Lower leg skin (tissue), 4 donors: ENCODE data around the gene OR52I1. TPM values are rescaled to one million over a fixed set of nuclear protein-coding genes. Genes with fewer than 3 reads are reported as not detected.

ENCODE experiments used
- DNase-seq, 2 donors: peaks; one replicate each; pipeline ENCODE4 v3.0.0-alpha.2; 2019; ENCODE audit warnings: low spot score in 2 of 2
- H3K4me3 ChIP-seq: fragments of 200-600 bp; sonication (generic); 2 replicates; pipeline ENCODE4 v1.5.1; 2017; ENCODE audit warnings: mild to moderate bottlenecking, low read depth; ENCODE audit not compliant: poor library complexity, severe bottlenecking
- POLR2A ChIP-seq, 2 donors: fragments of 450-650 bp; IDR thresholded peaks; one replicate each; pipeline ENCODE4 v1.6.1; 2016 to 2017; ENCODE audit warnings: antibody characterized with exemption in 2 of 2, mild to moderate bottlenecking in 1 of 2, moderate library complexity in 1 of 2
- WGBS, 2 donors: methylation state at CpG; one replicate each; pipeline ENCODE4 v1.1.5; 2018; 5-methylcytosine and 5-hydroxymethylcytosine counted together
- intact Hi-C: fragments of 100-400 bp; cut with DNase I; formaldehyde crosslinking; loops from one replicate; pipeline ENCODE4 v1.15.0; 2023; ENCODE audit warnings: low total_unique reads
- total RNA-seq, 4 donors: library from RNA; depleted of rRNA; stranded (reverse); fragments of >200 nt; gene quantifications; one replicate each; pipeline ENCODE4 v1.1.0, GENCODE V29; 2016
- TF ChIP-seq, protein P1 (sequence below), 3 donors: fragments of 450-650 bp; IDR thresholded peaks; one replicate each; pipeline ENCODE4 v1.5.1; 2016; ENCODE audit warnings: antibody characterized with exemption in 3 of 3, mild to moderate bottlenecking in 3 of 3, moderate library complexity in 2 of 3

OR52I1 gene, protein sequence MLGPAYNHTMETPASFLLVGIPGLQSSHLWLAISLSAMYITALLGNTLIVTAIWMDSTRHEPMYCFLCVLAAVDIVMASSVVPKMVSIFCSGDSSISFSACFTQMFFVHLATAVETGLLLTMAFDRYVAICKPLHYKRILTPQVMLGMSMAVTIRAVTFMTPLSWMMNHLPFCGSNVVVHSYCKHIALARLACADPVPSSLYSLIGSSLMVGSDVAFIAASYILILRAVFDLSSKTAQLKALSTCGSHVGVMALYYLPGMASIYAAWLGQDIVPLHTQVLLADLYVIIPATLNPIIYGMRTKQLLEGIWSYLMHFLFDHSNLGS
- total RNA-seq, result not detected

DNA sequence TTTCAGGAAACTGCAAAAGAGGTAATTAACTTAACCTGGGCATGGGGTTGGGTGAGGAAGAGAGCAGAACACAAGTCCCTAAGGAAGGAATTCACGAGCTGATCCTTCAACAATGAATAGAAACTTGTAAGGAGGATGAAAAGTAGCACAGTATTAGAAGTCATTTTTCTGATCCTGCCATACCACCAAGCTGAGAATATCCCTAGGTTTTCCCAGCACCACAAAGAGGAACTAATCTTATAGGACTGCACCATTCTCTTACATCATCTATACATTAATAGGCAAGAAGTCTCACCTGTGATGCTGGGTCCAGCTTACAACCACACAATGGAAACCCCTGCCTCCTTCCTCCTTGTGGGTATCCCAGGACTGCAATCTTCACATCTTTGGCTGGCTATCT, at the start of gene OR52I1:
Gene OR52I1 (plus strand): TSS at position 301 of the 400 bp plus-strand sequence. CDS start 0 bp downstream, at position 301.
- H3K4me3 ChIP-seq, result no peak within 1 kb of the TSS
- DNase-seq, result no peak
- intact Hi-C loops, result no loop called here
- 83 to 89% methylated on average over 1 of the region's 1 CpG for WGBS, 2 donors
- no peak for TF ChIP-seq POLR2A (IDR thresholded peaks at IDR 0.05)
- TF ChIP-seq, protein P1, sequence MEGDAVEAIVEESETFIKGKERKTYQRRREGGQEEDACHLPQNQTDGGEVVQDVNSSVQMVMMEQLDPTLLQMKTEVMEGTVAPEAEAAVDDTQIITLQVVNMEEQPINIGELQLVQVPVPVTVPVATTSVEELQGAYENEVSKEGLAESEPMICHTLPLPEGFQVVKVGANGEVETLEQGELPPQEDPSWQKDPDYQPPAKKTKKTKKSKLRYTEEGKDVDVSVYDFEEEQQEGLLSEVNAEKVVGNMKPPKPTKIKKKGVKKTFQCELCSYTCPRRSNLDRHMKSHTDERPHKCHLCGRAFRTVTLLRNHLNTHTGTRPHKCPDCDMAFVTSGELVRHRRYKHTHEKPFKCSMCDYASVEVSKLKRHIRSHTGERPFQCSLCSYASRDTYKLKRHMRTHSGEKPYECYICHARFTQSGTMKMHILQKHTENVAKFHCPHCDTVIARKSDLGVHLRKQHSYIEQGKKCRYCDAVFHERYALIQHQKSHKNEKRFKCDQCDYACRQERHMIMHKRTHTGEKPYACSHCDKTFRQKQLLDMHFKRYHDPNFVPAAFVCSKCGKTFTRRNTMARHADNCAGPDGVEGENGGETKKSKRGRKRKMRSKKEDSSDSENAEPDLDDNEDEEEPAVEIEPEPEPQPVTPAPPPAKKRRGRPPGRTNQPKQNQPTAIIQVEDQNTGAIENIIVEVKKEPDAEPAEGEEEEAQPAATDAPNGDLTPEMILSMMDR (IDR thresholded peaks at IDR 0.05), result no peak

DNA sequence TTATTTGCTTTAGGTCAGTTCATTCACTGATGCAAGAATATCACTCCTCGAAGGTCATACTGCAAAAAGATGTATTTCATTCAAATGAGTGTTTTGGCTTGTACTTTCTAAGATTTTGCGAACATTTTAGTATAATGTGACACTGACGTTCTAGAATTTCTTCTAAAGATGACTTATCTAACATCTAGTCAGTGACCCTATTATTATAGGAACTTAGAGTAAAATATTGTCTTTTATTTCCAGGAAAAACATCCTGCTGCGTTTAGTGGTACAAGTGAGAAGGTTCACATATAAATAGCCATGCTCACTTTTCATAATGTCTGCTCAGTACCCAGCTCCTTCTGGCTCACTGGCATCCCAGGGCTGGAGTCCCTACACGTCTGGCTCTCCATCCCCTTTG, 48.9 kb upstream of the OR52I1 start, which contains the start of gene OR52M1:
Gene OR52M1 (plus strand): TSS at position 301 of the 400 bp plus-strand sequence. CDS start 0 bp downstream, at position 301.
- no peak for DNase-seq
- H3K4me3 ChIP-seq, result no peak within 1 kb of the TSS
- TF ChIP-seq, protein P1 (IDR thresholded peaks at IDR 0.05), result no peak
- no peak for TF ChIP-seq POLR2A (IDR thresholded peaks at IDR 0.05)
- 79 to 85% methylated on average over 5 of the region's 5 CpGs for WGBS, 2 donors
- intact Hi-C loops, result no loop called here

DNA sequence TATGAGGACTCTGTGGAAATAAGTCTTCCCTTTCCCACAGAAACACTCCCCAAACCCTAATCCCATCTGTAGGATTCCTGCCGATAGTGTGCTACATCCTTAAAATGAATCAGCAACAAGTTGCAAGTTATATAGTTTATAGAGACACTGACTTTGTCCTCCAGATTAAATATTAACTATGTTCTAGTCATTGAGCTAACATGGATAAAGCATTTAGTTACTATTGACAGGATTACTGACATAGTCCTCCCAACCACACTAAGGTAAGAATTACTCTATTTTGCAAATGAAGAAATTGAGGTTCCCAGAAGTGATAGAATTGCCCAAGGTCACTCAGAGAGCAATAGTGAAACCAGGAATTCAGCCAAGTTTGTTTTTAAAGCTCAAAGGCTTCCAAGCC, 47.0 kb upstream of the OR52I1 start:
- 87 to 96% methylated on average over 1 of the region's 1 CpG for WGBS, 2 donors
- no peak for TF ChIP-seq POLR2A (IDR thresholded peaks at IDR 0.05)
- TF ChIP-seq, protein P1 (IDR thresholded peaks at IDR 0.05), result no peak
- no peak overlapping the region for H3K4me3 ChIP-seq
- intact Hi-C loops, result no loop called here
- no peak for DNase-seq

DNA sequence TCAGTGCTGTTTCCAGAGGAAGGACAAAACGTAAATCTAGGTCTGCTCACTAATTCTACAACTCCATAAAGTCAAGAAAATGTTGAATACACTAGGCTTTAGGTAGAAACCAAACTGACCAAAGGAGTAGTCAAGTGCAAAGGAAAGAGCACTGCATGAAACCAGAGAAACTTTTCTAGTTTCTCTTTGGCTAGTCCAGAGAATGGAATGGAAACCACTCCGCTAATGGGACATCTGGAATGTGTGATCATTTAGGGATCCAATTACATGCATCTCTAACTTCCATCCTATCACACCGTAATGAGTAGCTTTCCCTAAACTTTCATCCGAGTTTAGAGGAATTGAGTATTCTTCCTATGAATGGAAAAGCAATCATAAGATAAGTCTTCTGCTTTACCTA, 46.4 kb upstream of the OR52I1 start:
- DNase-seq, result no peak
- H3K4me3 ChIP-seq, result no peak overlapping the region
- WGBS, 2 donors, result 68% methylated on average over 4 of the region's 4 CpGs
- intact Hi-C loops, result no loop called here
- TF ChIP-seq POLR2A (IDR thresholded peaks at IDR 0.05), result no peak
- TF ChIP-seq, protein P1 (IDR thresholded peaks at IDR 0.05), result no peak

DNA sequence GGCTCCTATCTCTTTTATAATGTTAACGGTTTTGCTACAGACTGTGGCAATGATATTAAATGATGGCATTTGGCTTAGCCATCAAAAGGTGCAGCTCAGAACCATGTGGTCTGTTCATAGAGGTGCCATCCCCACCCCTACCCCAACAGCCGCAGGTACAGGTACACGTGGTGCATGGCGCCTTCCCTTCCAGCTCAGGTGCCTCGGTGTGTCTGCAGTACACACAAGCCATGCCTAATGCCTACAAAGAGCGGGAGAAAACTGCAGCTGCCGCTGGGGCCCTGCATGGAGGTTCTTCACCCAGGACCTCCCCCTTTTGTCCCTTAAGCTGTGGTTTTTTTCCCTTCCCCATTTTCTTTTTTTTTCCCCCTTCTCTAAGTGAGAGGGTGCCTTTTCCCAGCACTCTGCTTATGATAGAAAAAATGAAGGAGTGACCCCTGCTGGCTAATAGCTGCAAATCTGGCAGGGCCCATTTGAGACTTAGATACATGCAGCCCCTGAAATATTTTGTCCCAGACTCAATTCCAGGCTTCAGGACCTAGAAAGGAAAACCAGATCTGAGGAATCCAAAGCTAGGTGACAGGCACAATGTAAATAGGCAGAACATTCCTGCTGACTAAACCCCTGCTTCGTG, 42.4 kb upstream of the OR52I1 start:
- H3K4me3 ChIP-seq, result no peak overlapping the region
- 79% methylated on average over 8 of the region's 8 CpGs for WGBS, 2 donors
- TF ChIP-seq, protein P1 (IDR thresholded peaks at IDR 0.05), result no peak
- no peak for TF ChIP-seq POLR2A (IDR thresholded peaks at IDR 0.05)
- DNase-seq, result no peak
- intact Hi-C loops, result no loop called here
